ENCODE results near the gene GRAPL. TPM values are rescaled to one million over a fixed set of nuclear protein-coding genes. Genes with fewer than 3 reads are reported as not detected.
"Not testable (repeated sequence)": the region's sequence is repeated elsewhere in the genome, so short reads cannot be mapped to it uniquely, and the experiment has no call there.

GRAPL gene
- total and polyA plus RNA-seq, 2 of the 13 experiments (the other 11 are each of a cell fraction or from before 2014, with no cell fraction given), result 0.62 TPM; not detected in 1

DNA sequence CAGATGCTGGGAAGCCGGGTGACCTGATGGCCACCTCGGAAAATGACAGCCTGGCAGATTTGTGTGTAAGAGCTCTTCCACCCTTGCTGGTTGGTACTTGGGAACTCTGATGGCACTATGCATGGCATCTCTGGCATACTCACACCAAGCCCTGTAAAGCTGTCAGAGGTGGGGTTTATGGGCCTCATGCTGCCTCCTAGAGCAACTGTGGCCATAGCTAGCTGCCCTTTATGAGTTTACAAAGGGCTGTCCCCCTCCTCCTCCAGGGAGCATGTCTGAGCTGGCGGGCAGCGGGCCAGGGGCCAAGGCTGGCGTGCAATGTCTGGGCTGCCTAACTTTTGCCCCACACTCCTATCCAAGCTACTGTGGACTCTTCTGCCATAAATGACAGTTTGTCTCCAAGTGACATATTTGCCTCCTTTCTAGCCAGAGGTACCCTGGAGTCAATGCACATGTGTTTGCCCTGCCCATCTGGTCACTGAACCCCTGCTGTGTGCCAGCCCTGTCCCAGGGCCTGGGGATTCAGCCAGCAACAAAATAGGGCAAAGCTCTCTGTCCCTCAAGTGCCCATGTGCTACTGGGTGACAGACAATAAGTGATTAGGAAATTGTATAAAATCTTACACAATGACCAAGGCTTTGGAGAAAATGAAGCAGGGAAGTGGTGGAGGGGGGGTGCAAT lies 15.8 kb downstream of the GRAPL start:
- in situ Hi-C loops (cut with HindIII; ENCODE audit: extremely low pct_ligation_motif_present, low pct_unique_long_range_greater_than_20kb); H3K79me2 ChIP-seq (ENCODE audit: insufficient read depth, low read length); DNase-seq (ENCODE audit: low spot score); H3K9ac ChIP-seq (ENCODE audit: insufficient read depth, low read depth, low read length); H2AFZ ChIP-seq (ENCODE audit: low read length); H3K27me3 ChIP-seq (ENCODE audit: control insufficient read depth in 1 of 2, insufficient read depth in 2 of 2, low read length in 2 of 2); H3K4me2 ChIP-seq (ENCODE audit: low read depth, low read length); ATAC-seq; H3K9me3 ChIP-seq (ENCODE audit: low read length); H4K20me1 ChIP-seq (ENCODE audit: insufficient read depth, low read length); CTCF ChIA-PET (ENCODE audit: low intra/inter-chr PET ratio, low total read pairs); H3K4me1 ChIP-seq (ENCODE audit: insufficient read depth, low read length); POLR2A ChIA-PET; intact Hi-C loops (cut with micrococcal nuclease; ENCODE audit: unreplicated experiment); BruUV-seq (replicated peaks); H3K4me3 ChIP-seq (replicated peaks in 1 of 3; ENCODE audit: insufficient read depth in 1 of 3, low read depth in 2 of 3, low read length in 3 of 3); H3K36me3 ChIP-seq (replicated peaks in 1 of 2; ENCODE audit: control insufficient read depth in 1 of 2, insufficient read depth in 2 of 2, low read length in 2 of 2); H3K27ac ChIP-seq (ENCODE audit: extremely low read length, insufficient read depth, low read length): not testable (repeated sequence)
- WGBS (ENCODE audit: low lambda C conversion rate), result no CpG with 5 or more reads among the region's 5 CpGs
- FAIRE-seq, result peak; percentile 34

DNA sequence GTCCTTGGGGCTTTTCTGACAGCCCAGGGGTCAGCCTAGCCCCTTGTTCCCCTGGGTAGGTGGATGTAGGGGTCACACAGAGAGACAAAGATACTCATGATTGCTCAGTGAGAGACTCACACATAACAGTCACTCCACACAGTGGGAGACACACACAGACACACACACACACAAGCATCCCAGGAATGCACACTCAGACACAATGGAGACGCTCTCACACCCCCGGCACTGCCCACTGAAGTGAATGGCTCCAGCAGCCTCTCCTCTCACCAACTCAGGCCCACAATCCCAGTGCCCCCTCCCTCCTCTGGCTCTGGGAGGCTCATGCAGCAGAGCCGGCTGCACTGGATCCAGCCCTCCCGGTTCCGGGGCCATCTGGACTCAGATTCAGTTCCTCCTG lies 17.0 kb downstream of the GRAPL start:
- H4K20me1 ChIP-seq (ENCODE audit: insufficient read depth, low read length); H2AFZ ChIP-seq (ENCODE audit: low read length); intact Hi-C loops (cut with micrococcal nuclease; ENCODE audit: unreplicated experiment); H3K4me3 ChIP-seq (replicated peaks in 1 of 3; ENCODE audit: insufficient read depth in 1 of 3, low read depth in 2 of 3, low read length in 3 of 3); in situ Hi-C loops (cut with HindIII; ENCODE audit: extremely low pct_ligation_motif_present, low pct_unique_long_range_greater_than_20kb); H3K27me3 ChIP-seq (ENCODE audit: control insufficient read depth in 1 of 2, insufficient read depth in 2 of 2, low read length in 2 of 2); H3K79me2 ChIP-seq (ENCODE audit: insufficient read depth, low read length); H3K9me3 ChIP-seq (ENCODE audit: low read length); H3K4me2 ChIP-seq (ENCODE audit: low read depth, low read length); H3K27ac ChIP-seq (ENCODE audit: extremely low read length, insufficient read depth, low read length); DNase-seq (ENCODE audit: low spot score); H3K36me3 ChIP-seq (replicated peaks in 1 of 2; ENCODE audit: control insufficient read depth in 1 of 2, insufficient read depth in 2 of 2, low read length in 2 of 2); CTCF ChIA-PET (ENCODE audit: low intra/inter-chr PET ratio, low total read pairs); BruUV-seq (replicated peaks); H3K9ac ChIP-seq (ENCODE audit: insufficient read depth, low read depth, low read length); H3K4me1 ChIP-seq (ENCODE audit: insufficient read depth, low read length); POLR2A ChIA-PET: not testable (repeated sequence)
- FAIRE-seq (peak; percentile 12), ATAC-seq (peak; percentile 10; the same call in 2 of the 3 replicates)
- TF ChIP-seq, protein P1, sequence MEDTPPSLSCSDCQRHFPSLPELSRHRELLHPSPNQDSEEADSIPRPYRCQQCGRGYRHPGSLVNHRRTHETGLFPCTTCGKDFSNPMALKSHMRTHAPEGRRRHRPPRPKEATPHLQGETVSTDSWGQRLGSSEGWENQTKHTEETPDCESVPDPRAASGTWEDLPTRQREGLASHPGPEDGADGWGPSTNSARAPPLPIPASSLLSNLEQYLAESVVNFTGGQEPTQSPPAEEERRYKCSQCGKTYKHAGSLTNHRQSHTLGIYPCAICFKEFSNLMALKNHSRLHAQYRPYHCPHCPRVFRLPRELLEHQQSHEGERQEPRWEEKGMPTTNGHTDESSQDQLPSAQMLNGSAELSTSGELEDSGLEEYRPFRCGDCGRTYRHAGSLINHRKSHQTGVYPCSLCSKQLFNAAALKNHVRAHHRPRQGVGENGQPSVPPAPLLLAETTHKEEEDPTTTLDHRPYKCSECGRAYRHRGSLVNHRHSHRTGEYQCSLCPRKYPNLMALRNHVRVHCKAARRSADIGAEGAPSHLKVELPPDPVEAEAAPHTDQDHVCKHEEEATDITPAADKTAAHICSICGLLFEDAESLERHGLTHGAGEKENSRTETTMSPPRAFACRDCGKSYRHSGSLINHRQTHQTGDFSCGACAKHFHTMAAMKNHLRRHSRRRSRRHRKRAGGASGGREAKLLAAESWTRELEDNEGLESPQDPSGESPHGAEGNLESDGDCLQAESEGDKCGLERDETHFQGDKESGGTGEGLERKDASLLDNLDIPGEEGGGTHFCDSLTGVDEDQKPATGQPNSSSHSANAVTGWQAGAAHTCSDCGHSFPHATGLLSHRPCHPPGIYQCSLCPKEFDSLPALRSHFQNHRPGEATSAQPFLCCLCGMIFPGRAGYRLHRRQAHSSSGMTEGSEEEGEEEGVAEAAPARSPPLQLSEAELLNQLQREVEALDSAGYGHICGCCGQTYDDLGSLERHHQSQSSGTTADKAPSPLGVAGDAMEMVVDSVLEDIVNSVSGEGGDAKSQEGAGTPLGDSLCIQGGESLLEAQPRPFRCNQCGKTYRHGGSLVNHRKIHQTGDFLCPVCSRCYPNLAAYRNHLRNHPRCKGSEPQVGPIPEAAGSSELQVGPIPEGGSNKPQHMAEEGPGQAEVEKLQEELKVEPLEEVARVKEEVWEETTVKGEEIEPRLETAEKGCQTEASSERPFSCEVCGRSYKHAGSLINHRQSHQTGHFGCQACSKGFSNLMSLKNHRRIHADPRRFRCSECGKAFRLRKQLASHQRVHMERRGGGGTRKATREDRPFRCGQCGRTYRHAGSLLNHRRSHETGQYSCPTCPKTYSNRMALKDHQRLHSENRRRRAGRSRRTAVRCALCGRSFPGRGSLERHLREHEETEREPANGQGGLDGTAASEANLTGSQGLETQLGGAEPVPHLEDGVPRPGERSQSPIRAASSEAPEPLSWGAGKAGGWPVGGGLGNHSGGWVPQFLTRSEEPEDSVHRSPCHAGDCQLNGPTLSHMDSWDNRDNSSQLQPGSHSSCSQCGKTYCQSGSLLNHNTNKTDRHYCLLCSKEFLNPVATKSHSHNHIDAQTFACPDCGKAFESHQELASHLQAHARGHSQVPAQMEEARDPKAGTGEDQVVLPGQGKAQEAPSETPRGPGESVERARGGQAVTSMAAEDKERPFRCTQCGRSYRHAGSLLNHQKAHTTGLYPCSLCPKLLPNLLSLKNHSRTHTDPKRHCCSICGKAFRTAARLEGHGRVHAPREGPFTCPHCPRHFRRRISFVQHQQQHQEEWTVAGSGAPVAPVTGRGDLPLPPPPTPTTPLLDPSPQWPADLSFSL (CRISPR knock-in tag; IDR thresholded peaks at IDR 0.05), result peak; percentile 53; the same call in 1 of the 2 replicates
- TF ChIP-seq TEAD3 (CRISPR knock-in tag; optimal IDR thresholded peaks at IDR 0.05; ENCODE audit: borderline replicate concordance), result peak; percentile 55
- WGBS (ENCODE audit: low lambda C conversion rate), result no CpG with 5 or more reads among the region's 5 CpGs

DNA sequence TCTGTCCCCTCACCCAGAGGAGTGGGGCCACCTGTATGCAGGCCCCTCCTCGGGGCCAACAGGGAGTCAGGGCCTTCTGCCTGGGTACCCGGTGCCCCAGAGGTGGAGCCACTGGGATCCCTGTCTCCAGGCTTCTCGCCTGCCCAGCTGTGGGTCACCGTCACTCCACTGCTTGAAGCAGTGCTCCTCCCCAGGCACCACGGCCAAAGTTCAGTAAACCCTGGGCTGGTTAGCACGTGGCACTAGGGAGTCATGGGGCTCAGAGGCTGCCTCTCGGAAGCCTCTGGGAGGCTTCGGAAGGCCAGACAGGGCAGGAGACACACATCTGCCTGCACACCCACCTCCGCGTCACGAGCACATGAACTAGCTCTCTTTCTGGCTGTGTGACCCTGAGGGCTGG lies 18.1 kb downstream of the GRAPL start:
- H3K9me3 ChIP-seq (ENCODE audit: low read length); H3K4me2 ChIP-seq (ENCODE audit: low read depth, low read length); DNase-seq (ENCODE audit: low spot score); POLR2A ChIA-PET; H3K4me3 ChIP-seq (replicated peaks in 1 of 3; ENCODE audit: insufficient read depth in 1 of 3, low read depth in 2 of 3, low read length in 3 of 3); H3K27me3 ChIP-seq (ENCODE audit: control insufficient read depth in 1 of 2, insufficient read depth in 2 of 2, low read length in 2 of 2); CTCF ChIA-PET (ENCODE audit: low intra/inter-chr PET ratio, low total read pairs); H3K79me2 ChIP-seq (ENCODE audit: insufficient read depth, low read length); H3K4me1 ChIP-seq (ENCODE audit: insufficient read depth, low read length); in situ Hi-C loops (cut with HindIII; ENCODE audit: extremely low pct_ligation_motif_present, low pct_unique_long_range_greater_than_20kb); H2AFZ ChIP-seq (ENCODE audit: low read length); H3K36me3 ChIP-seq (replicated peaks in 1 of 2; ENCODE audit: control insufficient read depth in 1 of 2, insufficient read depth in 2 of 2, low read length in 2 of 2); H3K27ac ChIP-seq (ENCODE audit: extremely low read length, insufficient read depth, low read length); BruUV-seq (replicated peaks); intact Hi-C loops (cut with micrococcal nuclease; ENCODE audit: unreplicated experiment); H3K9ac ChIP-seq (ENCODE audit: insufficient read depth, low read depth, low read length); H4K20me1 ChIP-seq (ENCODE audit: insufficient read depth, low read length): not testable (repeated sequence)
- ATAC-seq, result peak; percentile 67
- no CpG with 5 or more reads among the region's 11 CpGs for WGBS (ENCODE audit: low lambda C conversion rate)
- FAIRE-seq, result peak; percentile 98

Data from HepG2 (cell line).